WTC11 (cell line): Measurements from ENCODE around the gene TNFRSF6B. TPM values are rescaled to one million over a fixed set of nuclear protein-coding genes. Genes with fewer than 3 reads are reported as not detected.

ENCODE experiments used
- ATAC-seq: fragments of 200-7000 bp; cut with Tn5 transposase; 2 replicates; pipeline ENCODE4 v1.10.0; 2021; ENCODE audit warnings: mild to moderate bottlenecking, moderate library complexity
- CTCF ChIA-PET: fragments of 300-600 bp; sonication (Branson Sonifier 250); formaldehyde crosslinking; loops from one replicate; lab custom pipeline; 2021; ENCODE audit warnings: antibody characterized with exemption; lab: Charles Lee
- POLR2A ChIA-PET: fragments of 350-600 bp; sonication (Branson Sonifier 250); formaldehyde crosslinking; loops from one replicate; lab custom pipeline; 2021; ENCODE audit warnings: antibody characterized with exemption; lab: Charles Lee
- DNase-seq: peaks from one replicate; pipeline ENCODE4 v3.0.0; 2021; ENCODE audit warnings: low spot score
- H3K27ac Mint-ChIP-seq: 2 replicates; pipeline ENCODE4 v1.8.0; 2021; ENCODE audit warnings: mixed read lengths
- H3K27me3 Mint-ChIP-seq: 2 replicates; pipeline ENCODE4 v1.8.0; 2021; ENCODE audit warnings: low read depth, mild to moderate bottlenecking, moderate library complexity, mixed read lengths
- H3K36me3 Mint-ChIP-seq: 2 replicates; pipeline ENCODE4 v1.8.0; 2021; ENCODE audit warnings: mixed read lengths
- H3K4me1 Mint-ChIP-seq: 2 replicates; pipeline ENCODE4 v1.8.0; 2022; ENCODE audit warnings: mixed read lengths
- H3K4me3 Mint-ChIP-seq: 2 replicates; pipeline ENCODE4 v1.8.0; 2021; ENCODE audit warnings: mild to moderate bottlenecking, moderate library complexity, mixed read lengths
- H3K9me3 Mint-ChIP-seq: 2 replicates; pipeline ENCODE4 v1.8.0; 2021; ENCODE audit warnings: mixed read lengths
- ATF6 ChIP-seq: sonication (generic); formaldehyde crosslinking; IDR thresholded peaks from 2 replicates; pipeline ENCODE4 v1.8.1; 2023; ENCODE audit warnings: mild to moderate bottlenecking, missing genetic modification reagents
- CBFB ChIP-seq: sonication (generic); formaldehyde crosslinking; IDR thresholded peaks from 2 replicates; pipeline ENCODE4 v1.8.1; 2022; ENCODE audit warnings: mild to moderate bottlenecking, low read depth, missing genetic modification reagents
- CDX4 ChIP-seq: fragments of 250-450 bp; sonication (Bioruptor Pico); IDR thresholded peaks from 2 replicates; pipeline ENCODE4 v1.9.0; 2021; ENCODE audit warnings: moderate library complexity, mild to moderate bottlenecking, inconsistent platforms, borderline replicate concordance
- E2F4 ChIP-seq: sonication (generic); formaldehyde crosslinking; IDR thresholded peaks from 2 replicates; pipeline ENCODE4 v1.8.1; 2022; ENCODE audit warnings: low read depth, mild to moderate bottlenecking, moderate library complexity, missing genetic modification reagents, borderline replicate concordance
- ESRRA ChIP-seq: sonication (generic); formaldehyde crosslinking; IDR thresholded peaks from 2 replicates; pipeline ENCODE4 v1.8.1; 2022; ENCODE audit warnings: mild to moderate bottlenecking, missing genetic modification reagents, borderline replicate concordance
- IRF1 ChIP-seq: sonication (generic); formaldehyde crosslinking; IDR thresholded peaks from 2 replicates; pipeline ENCODE4 v1.8.0; 2023; ENCODE audit warnings: missing genetic modification reagents
- JAZF1 ChIP-seq: fragments of 250-450 bp; sonication (Bioruptor Pico); IDR thresholded peaks from 2 replicates; pipeline ENCODE4 v1.9.0; 2021; ENCODE audit warnings: moderate library complexity, mild to moderate bottlenecking, inconsistent platforms
- MAX ChIP-seq: sonication (generic); formaldehyde crosslinking; IDR thresholded peaks from 2 replicates; pipeline ENCODE4 v1.8.0; 2022; ENCODE audit warnings: mild to moderate bottlenecking, missing genetic modification reagents
- MXD4 ChIP-seq: fragments of 250-450 bp; sonication (Bioruptor Pico); IDR thresholded peaks from 2 replicates; pipeline ENCODE4 v1.8.0; 2021; ENCODE audit warnings: mild to moderate bottlenecking, moderate library complexity, borderline replicate concordance
- MYBL2 ChIP-seq: sonication (generic); formaldehyde crosslinking; IDR thresholded peaks from 2 replicates; pipeline ENCODE4 v1.8.1; 2023; ENCODE audit warnings: mild to moderate bottlenecking, moderate library complexity, missing genetic modification reagents
- NFATC4 ChIP-seq: fragments of 250-450 bp; sonication (Bioruptor Pico); IDR thresholded peaks from 2 replicates; pipeline ENCODE4 v1.9.0; 2021; ENCODE audit warnings: mild to moderate bottlenecking
- OVOL2 ChIP-seq: fragments of 250-450 bp; sonication (Bioruptor Pico); IDR thresholded peaks from 2 replicates; pipeline ENCODE4 v1.9.0; 2021; ENCODE audit warnings: mild to moderate bottlenecking, borderline replicate concordance
- RORB ChIP-seq: fragments of 250-450 bp; sonication (Bioruptor Pico); IDR thresholded peaks from 2 replicates; pipeline ENCODE4 v1.9.0; 2021; ENCODE audit warnings: mild to moderate bottlenecking
- SOX15 ChIP-seq: fragments of 250-450 bp; sonication (Bioruptor Pico); IDR thresholded peaks from 2 replicates; pipeline ENCODE4 v1.9.0; 2021; ENCODE audit warnings: mild to moderate bottlenecking
- TCF7 ChIP-seq: sonication (generic); formaldehyde crosslinking; IDR thresholded peaks from 2 replicates; pipeline ENCODE4 v1.8.0; 2022; ENCODE audit warnings: mild to moderate bottlenecking, low read depth, missing genetic modification reagents, moderate library complexity
- TEAD4 ChIP-seq: sonication (generic); formaldehyde crosslinking; IDR thresholded peaks from 2 replicates; pipeline ENCODE4 v1.8.0; 2022; ENCODE audit warnings: mild to moderate bottlenecking, missing genetic modification reagents
- TP53 ChIP-seq: sonication (generic); formaldehyde crosslinking; IDR thresholded peaks from 2 replicates; pipeline ENCODE4 v1.8.1; 2023; ENCODE audit warnings: mild to moderate bottlenecking, missing genetic modification reagents
- USF1 ChIP-seq: sonication (generic); formaldehyde crosslinking; IDR thresholded peaks from 2 replicates; pipeline ENCODE4 v1.8.0; 2022; ENCODE audit warnings: mild to moderate bottlenecking, missing genetic modification reagents
- ZNF121 ChIP-seq: sonication (generic); formaldehyde crosslinking; IDR thresholded peaks from 2 replicates; pipeline ENCODE4 v1.8.0; 2023; ENCODE audit warnings: missing genetic modification reagents
- ZNF219 ChIP-seq: sonication (generic); formaldehyde crosslinking; IDR thresholded peaks from 2 replicates; pipeline ENCODE4 v1.8.0; 2023; ENCODE audit warnings: missing genetic modification reagents, mild to moderate bottlenecking, borderline replicate concordance
- ZNF317 ChIP-seq: sonication (generic); formaldehyde crosslinking; IDR thresholded peaks from 2 replicates; pipeline ENCODE4 v1.8.1; 2023; ENCODE audit warnings: low read depth, mild to moderate bottlenecking, moderate library complexity, missing genetic modification reagents, borderline replicate concordance
- total RNA-seq: library from RNA; stranded (reverse); gene quantifications from 3 replicates; pipeline ENCODE4 v1.2.3, GENCODE V29; 2021

The TNFRSF6B gene
- total RNA-seq, 1 experiment from 2014 or later: not detected

GRCh38 chr20:63693733-63694583 lies 2.5 kb upstream of the TNFRSF6B start:
- TF ChIP-seq ZNF317 (CRISPR knock-in tag): no peak
- CTCF ChIA-PET: no interaction called here
- peaks cover 3% of the 10 kb centered on the region; the same call in 1 of the 2 replicates for H3K27me3 Mint-ChIP-seq
- POLR2A ChIA-PET: no interaction called here
- H3K4me3 Mint-ChIP-seq: no peak overlapping the region
- no peaks in the 10 kb centered on the region for H3K9me3 Mint-ChIP-seq
- no peak for ATAC-seq
- no peak for DNase-seq
- peaks cover 7% of the 10 kb centered on the region for H3K4me1 Mint-ChIP-seq
- peaks cover 14% of the 10 kb centered on the region for H3K36me3 Mint-ChIP-seq
- H3K27ac Mint-ChIP-seq: no peak overlapping the region

- Mint-ChIP-seq H3K36me3 (peaks cover 14% of the 10 kb centered on the region), H3K27me3 (peaks cover 3% of the 10 kb centered on the region; the same call in 1 of the 2 replicates), H3K27ac (no peak overlapping the region), H3K9me3 (no peaks in the 10 kb centered on the region), H3K4me3 (no peak overlapping the region), H3K4me1 (peaks cover 7% of the 10 kb centered on the region)
- TF ChIP-seq OVOL2 (CRISPR knock-in tag) (no peak), RORB (CRISPR knock-in tag) (no peak), ZNF219 (CRISPR knock-in tag) (no peak), MAX (no peak), NFATC4 (no peak), CDX4 (CRISPR knock-in tag) (no peak), USF1 (CRISPR knock-in tag) (no peak), E2F4 (CRISPR knock-in tag) (no peak)
- POLR2A ChIA-PET: no interaction called here
- DNase-seq (no peak), ATAC-seq (no peak)
- CTCF ChIA-PET: no interaction called here
These were observed 1.6 kb upstream of the TNFRSF6B start for GRCh38 chr20:63694584-63695423.

GRCh38 chr20:63695424-63696305 lies 787 bp upstream of the TNFRSF6B start:
- Mint-ChIP-seq H3K9me3 (no peaks in the 10 kb centered on the region), H3K27ac (peak overlapping the region; percentile 45; the same call in 1 of the 2 replicates), H3K4me1 (peaks cover 7% of the 10 kb centered on the region), H3K4me3 (0 out of 2 replicates have a peak overlapping the region, but pooled peaks have one; percentile 53), H3K36me3 (peaks cover 14% of the 10 kb centered on the region), H3K27me3 (peaks cover 3% of the 10 kb centered on the region; the same call in 1 of the 2 replicates)
- CTCF ChIA-PET: interaction anchor here (0.9 to 3.4 kb wide), 5 partner anchors 12 to 158 kb away, joined by 3 to 19 read pairs (median 9); partner anchors contain the start of genes ARFRP1, GMEB2, PTK6 and RTEL1
- DNase-seq (no peak), ATAC-seq (no peak)
- POLR2A ChIA-PET: interaction anchor here (0.6 to 1.3 kb wide), 4 partner anchors 8 to 152 kb away, joined by 3 to 4 read pairs (median 3); no protein-coding TSS in a partner anchor
- TF ChIP-seq JAZF1 (CRISPR knock-in tag) (no peak), IRF1 (CRISPR knock-in tag) (no peak), TCF7 (no peak), TP53 (CRISPR knock-in tag) (no peak), MYBL2 (CRISPR knock-in tag) (no peak), ZNF121 (no peak), CBFB (CRISPR knock-in tag) (no peak), SOX15 (CRISPR knock-in tag) (no peak), ZNF317 (CRISPR knock-in tag) (no peak), MXD4 (CRISPR knock-in tag) (no peak), ATF6 (no peak), TEAD4 (CRISPR knock-in tag) (no peak), ESRRA (no peak), MAX (no peak)
